ENCODE measurements around the gene PARN.

- no peak for TF ChIP-seq ZFX (IDR thresholded peaks at IDR 0.05)
- TF ChIP-seq, protein P1, sequence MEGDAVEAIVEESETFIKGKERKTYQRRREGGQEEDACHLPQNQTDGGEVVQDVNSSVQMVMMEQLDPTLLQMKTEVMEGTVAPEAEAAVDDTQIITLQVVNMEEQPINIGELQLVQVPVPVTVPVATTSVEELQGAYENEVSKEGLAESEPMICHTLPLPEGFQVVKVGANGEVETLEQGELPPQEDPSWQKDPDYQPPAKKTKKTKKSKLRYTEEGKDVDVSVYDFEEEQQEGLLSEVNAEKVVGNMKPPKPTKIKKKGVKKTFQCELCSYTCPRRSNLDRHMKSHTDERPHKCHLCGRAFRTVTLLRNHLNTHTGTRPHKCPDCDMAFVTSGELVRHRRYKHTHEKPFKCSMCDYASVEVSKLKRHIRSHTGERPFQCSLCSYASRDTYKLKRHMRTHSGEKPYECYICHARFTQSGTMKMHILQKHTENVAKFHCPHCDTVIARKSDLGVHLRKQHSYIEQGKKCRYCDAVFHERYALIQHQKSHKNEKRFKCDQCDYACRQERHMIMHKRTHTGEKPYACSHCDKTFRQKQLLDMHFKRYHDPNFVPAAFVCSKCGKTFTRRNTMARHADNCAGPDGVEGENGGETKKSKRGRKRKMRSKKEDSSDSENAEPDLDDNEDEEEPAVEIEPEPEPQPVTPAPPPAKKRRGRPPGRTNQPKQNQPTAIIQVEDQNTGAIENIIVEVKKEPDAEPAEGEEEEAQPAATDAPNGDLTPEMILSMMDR (IDR thresholded peaks at IDR 0.05 in 2 of 3, conservative IDR thresholded peaks at IDR 0.05 in 1 of 3; ENCODE audit: borderline replicate concordance in 1 of 3, insufficient read depth in 1 of 3, low read depth in 2 of 3, low read length in 2 of 3): no peak
- no peak for TF ChIP-seq POLR2AphosphoS5 (IDR thresholded peaks at IDR 0.05; ENCODE audit: low read depth, low read length)
- TF ChIP-seq EZH2phosphoT487 (IDR thresholded peaks at IDR 0.05; ENCODE audit: borderline replicate concordance): no peak
- TF ChIP-seq, protein P2, sequence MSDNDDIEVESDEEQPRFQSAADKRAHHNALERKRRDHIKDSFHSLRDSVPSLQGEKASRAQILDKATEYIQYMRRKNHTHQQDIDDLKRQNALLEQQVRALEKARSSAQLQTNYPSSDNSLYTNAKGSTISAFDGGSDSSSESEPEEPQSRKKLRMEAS (IDR thresholded peaks at IDR 0.05): no peak
- TF ChIP-seq EGR1 (IDR thresholded peaks at IDR 0.05; ENCODE audit: low read depth): no peak
- no peak for TF ChIP-seq SP1 (IDR thresholded peaks at IDR 0.05; ENCODE audit: low read depth)
- no peak for TF ChIP-seq POLR2A (IDR thresholded peaks at IDR 0.05; ENCODE audit: borderline replicate concordance, extremely low read depth, insufficient read depth, insufficient read length)
- TF ChIP-seq, protein P3, sequence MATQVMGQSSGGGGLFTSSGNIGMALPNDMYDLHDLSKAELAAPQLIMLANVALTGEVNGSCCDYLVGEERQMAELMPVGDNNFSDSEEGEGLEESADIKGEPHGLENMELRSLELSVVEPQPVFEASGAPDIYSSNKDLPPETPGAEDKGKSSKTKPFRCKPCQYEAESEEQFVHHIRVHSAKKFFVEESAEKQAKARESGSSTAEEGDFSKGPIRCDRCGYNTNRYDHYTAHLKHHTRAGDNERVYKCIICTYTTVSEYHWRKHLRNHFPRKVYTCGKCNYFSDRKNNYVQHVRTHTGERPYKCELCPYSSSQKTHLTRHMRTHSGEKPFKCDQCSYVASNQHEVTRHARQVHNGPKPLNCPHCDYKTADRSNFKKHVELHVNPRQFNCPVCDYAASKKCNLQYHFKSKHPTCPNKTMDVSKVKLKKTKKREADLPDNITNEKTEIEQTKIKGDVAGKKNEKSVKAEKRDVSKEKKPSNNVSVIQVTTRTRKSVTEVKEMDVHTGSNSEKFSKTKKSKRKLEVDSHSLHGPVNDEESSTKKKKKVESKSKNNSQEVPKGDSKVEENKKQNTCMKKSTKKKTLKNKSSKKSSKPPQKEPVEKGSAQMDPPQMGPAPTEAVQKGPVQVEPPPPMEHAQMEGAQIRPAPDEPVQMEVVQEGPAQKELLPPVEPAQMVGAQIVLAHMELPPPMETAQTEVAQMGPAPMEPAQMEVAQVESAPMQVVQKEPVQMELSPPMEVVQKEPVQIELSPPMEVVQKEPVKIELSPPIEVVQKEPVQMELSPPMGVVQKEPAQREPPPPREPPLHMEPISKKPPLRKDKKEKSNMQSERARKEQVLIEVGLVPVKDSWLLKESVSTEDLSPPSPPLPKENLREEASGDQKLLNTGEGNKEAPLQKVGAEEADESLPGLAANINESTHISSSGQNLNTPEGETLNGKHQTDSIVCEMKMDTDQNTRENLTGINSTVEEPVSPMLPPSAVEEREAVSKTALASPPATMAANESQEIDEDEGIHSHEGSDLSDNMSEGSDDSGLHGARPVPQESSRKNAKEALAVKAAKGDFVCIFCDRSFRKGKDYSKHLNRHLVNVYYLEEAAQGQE (IDR thresholded peaks at IDR 0.05; ENCODE audit: low read depth): no peak
- TF ChIP-seq ZNF274 (IDR thresholded peaks at IDR 0.05; ENCODE audit: low read depth, low read length): no peak
- TF ChIP-seq RAD21 (IDR thresholded peaks at IDR 0.05; ENCODE audit: low read depth): no peak
- TF ChIP-seq, protein P4, sequence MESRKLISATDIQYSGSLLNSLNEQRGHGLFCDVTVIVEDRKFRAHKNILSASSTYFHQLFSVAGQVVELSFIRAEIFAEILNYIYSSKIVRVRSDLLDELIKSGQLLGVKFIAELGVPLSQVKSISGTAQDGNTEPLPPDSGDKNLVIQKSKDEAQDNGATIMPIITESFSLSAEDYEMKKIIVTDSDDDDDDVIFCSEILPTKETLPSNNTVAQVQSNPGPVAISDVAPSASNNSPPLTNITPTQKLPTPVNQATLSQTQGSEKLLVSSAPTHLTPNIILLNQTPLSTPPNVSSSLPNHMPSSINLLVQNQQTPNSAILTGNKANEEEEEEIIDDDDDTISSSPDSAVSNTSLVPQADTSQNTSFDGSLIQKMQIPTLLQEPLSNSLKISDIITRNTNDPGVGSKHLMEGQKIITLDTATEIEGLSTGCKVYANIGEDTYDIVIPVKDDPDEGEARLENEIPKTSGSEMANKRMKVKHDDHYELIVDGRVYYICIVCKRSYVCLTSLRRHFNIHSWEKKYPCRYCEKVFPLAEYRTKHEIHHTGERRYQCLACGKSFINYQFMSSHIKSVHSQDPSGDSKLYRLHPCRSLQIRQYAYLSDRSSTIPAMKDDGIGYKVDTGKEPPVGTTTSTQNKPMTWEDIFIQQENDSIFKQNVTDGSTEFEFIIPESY (IDR thresholded peaks at IDR 0.05; ENCODE audit: extremely low read depth, insufficient replicate concordance, low read length): no peak
- TF ChIP-seq, protein P5, sequence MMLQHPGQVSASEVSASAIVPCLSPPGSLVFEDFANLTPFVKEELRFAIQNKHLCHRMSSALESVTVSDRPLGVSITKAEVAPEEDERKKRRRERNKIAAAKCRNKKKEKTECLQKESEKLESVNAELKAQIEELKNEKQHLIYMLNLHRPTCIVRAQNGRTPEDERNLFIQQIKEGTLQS (IDR thresholded peaks at IDR 0.05): no peak
Observed at GRCh38 chr16:14447783-14448182, 182.3 kb downstream of the PARN start.
